Endothelial cell of umbilical vein (primary cell): ENCODE measurements around the gene DIAPH2. TPM values are rescaled to one million over a fixed set of nuclear protein-coding genes. Genes with fewer than 3 reads are reported as not detected.

Source experiments
- BruUV-seq: library from RNA; stranded (reverse); fragments of 400-500 nt; replicated peaks from 2 replicates; lab custom pipeline; 2021; lab: Mats Ljungman, UMichigan
- CTCF ChIA-PET: fragments of 300-600, 350-600 bp; sonication (Branson Sonifier 250); formaldehyde crosslinking; loops from one replicate; lab custom pipeline; 2021; ENCODE audit warnings: antibody characterized with exemption, inconsistent platforms; lab: Charles Lee
- POLR2A ChIA-PET: fragments of 300-600, 350-600 bp; sonication (Branson Sonifier 250); formaldehyde crosslinking; loops from one replicate; lab custom pipeline; 2021; ENCODE audit warnings: antibody characterized with exemption, inconsistent platforms; lab: Charles Lee
- DNase-seq: peaks from one replicate; pipeline ENCODE4 v3.0.0-alpha.2; 2011; ENCODE audit warnings: low read depth, low spot score
- FAIRE-seq: peaks from 2 replicates; lab custom pipeline; 2011; peaks lifted over from hg19 to GRCh38; lab: Jason Lieb, UNC
- H2AFZ ChIP-seq: 2 replicates; pipeline ENCODE4 v1.6.0; 2012; ENCODE audit warnings: low read depth, low read length, control low read depth, inconsistent platforms
- H3K27ac ChIP-seq: 2 replicates; pipeline ENCODE4 v1.5.1; 2011; ENCODE audit warnings: low read depth, mild to moderate bottlenecking, control low read depth, low read length, moderate library complexity; ENCODE audit not compliant: insufficient read depth
- H3K27me3 ChIP-seq, 2 experiments: 2 replicates each; pipeline versions ENCODE4 v1.6.0 to v1.6.1; 2011; ENCODE audit warnings: low read length in 2 of 2, mixed read lengths in 1 of 2; ENCODE audit not compliant: control insufficient read depth in 2 of 2, insufficient read depth in 2 of 2
- H3K36me3 ChIP-seq, 2 experiments: 2 replicates in 1 of 2; 3 replicates in 1 of 2; pipeline ENCODE4 v1.5.1; 2011; ENCODE audit warnings: low read length in 2 of 2, mild to moderate bottlenecking in 1 of 2, moderate library complexity in 1 of 2; ENCODE audit not compliant: control insufficient read depth in 2 of 2, insufficient read depth in 2 of 2; ENCODE audit errors: extremely low read depth in 1 of 2
- H3K4me1 ChIP-seq: 3 replicates; pipeline ENCODE4 v1.5.1; 2011; ENCODE audit warnings: mild to moderate bottlenecking, low read length; ENCODE audit not compliant: control insufficient read depth, insufficient read depth; ENCODE audit errors: extremely low read depth
- H3K4me2 ChIP-seq: 2 replicates; pipeline ENCODE4 v1.6.1; 2011; ENCODE audit warnings: low read length, control low read depth, mixed read lengths; ENCODE audit not compliant: insufficient read depth
- H3K4me3 ChIP-seq, 3 experiments: fragments of 200-600 bp in 1 of 3; sonication (generic), shearing (Covaris generic) in 1 of 3; replicated peaks in 1 of 3; 2 replicates each; pipeline ENCODE4 v1.5.1; 2011 to 2016; ENCODE audit warnings: control low read depth in 3 of 3, low read length in 3 of 3, mild to moderate bottlenecking in 2 of 3, inconsistent platforms in 1 of 3, low read depth in 1 of 3, moderate library complexity in 1 of 3; ENCODE audit not compliant: insufficient read depth in 1 of 3
- H3K79me2 ChIP-seq: 2 replicates; pipeline ENCODE4 v1.6.0; 2012; ENCODE audit warnings: low read length, inconsistent platforms; ENCODE audit not compliant: control insufficient read depth, insufficient read depth
- H3K9ac ChIP-seq: replicated peaks from 2 replicates; pipeline ENCODE3; 2011; ENCODE audit warnings: low read length, control low read depth; ENCODE audit not compliant: insufficient read depth; ENCODE audit errors: extremely low read depth
- H3K9me1 ChIP-seq: replicated peaks from 3 replicates; pipeline ENCODE4 v1.6.0; 2011; ENCODE audit warnings: mild to moderate bottlenecking, low read length; ENCODE audit not compliant: control insufficient read depth, insufficient read depth; ENCODE audit errors: extremely low read depth
- H3K9me3 ChIP-seq: replicated peaks from 2 replicates; pipeline ENCODE4 v1.5.1; 2012; ENCODE audit warnings: low read length, inconsistent platforms; ENCODE audit not compliant: control insufficient read depth, insufficient read depth
- H4K20me1 ChIP-seq: replicated peaks from 2 replicates; pipeline ENCODE3; 2011; ENCODE audit warnings: mild to moderate bottlenecking, low read length; ENCODE audit not compliant: control insufficient read depth, insufficient read depth; ENCODE audit errors: extremely low read depth
- CTCF ChIP-seq, 2 donors: IDR thresholded peaks; 1 replicate in 1 of 2; 2 replicates in 1 of 2; pipeline ENCODE4 v1.5.1; 2011; ENCODE audit warnings: low read length in 2 of 2, mild to moderate bottlenecking in 2 of 2, moderate library complexity in 2 of 2, control low read depth in 1 of 2, inconsistent platforms in 1 of 2, low read depth in 1 of 2; ENCODE audit not compliant: insufficient read depth in 1 of 2; ENCODE audit errors: extremely low read depth in 1 of 2
- EZH2 ChIP-seq: IDR thresholded peaks from 2 replicates; pipeline ENCODE4 v1.6.1; 2012; ENCODE audit warnings: borderline replicate concordance, low read depth, mild to moderate bottlenecking, moderate library complexity, low read length, inconsistent platforms; ENCODE audit not compliant: severe bottlenecking
- FOS ChIP-seq: IDR thresholded peaks from 2 replicates; pipeline ENCODE4 v1.6.1; 2011; ENCODE audit warnings: mild to moderate bottlenecking, low read length, moderate library complexity, borderline replicate concordance; ENCODE audit not compliant: insufficient read depth
- GATA2 ChIP-seq: IDR thresholded peaks from 2 replicates; pipeline ENCODE4 v1.7.0; 2011; ENCODE audit warnings: low read depth, mild to moderate bottlenecking, moderate library complexity, mixed read lengths, low read length; ENCODE audit not compliant: insufficient read length, insufficient read depth
- JUN ChIP-seq: IDR thresholded peaks from 2 replicates; pipeline ENCODE4 v1.6.1; 2011; ENCODE audit warnings: borderline replicate concordance, low read depth; ENCODE audit not compliant: insufficient read length, insufficient read depth
- MYC ChIP-seq: IDR thresholded peaks from one replicate; pipeline ENCODE4 v1.6.1; 2011; ENCODE audit warnings: mild to moderate bottlenecking, low read depth, low read length
- POLR2A ChIP-seq: IDR thresholded peaks from 2 replicates; pipeline ENCODE4 v1.6.1; 2012; ENCODE audit warnings: low read depth, mild to moderate bottlenecking, control low read depth, low read length
- POLR2AphosphoS5 ChIP-seq: IDR thresholded peaks from 2 replicates; pipeline ENCODE4 v1.6.1; 2012; ENCODE audit warnings: low read depth, mild to moderate bottlenecking, control low read depth, low read length, moderate library complexity; ENCODE audit not compliant: insufficient read depth
- dilution Hi-C: fragments of 300-500 bp; cut with MboI; formaldehyde crosslinking; loops from one replicate; pipeline ENCODE4 v1.15.0; 2019; ENCODE audit warnings: low sequenced_read_pairs; ENCODE audit not compliant: extremely low pct_ligation_motif_present
- intact Hi-C: fragments of 100-400 bp; cut with micrococcal nuclease; formaldehyde crosslinking; loops from one replicate; pipeline ENCODE4 v1.10.0; 2022
- polyA plus RNA-seq, 4 experiments: library from polyadenylated mRNA; depleted of rRNA in 3 of 4; stranded (reverse) in 3 of 4; unstranded in 1 of 4; fragments of >200 nt; gene quantifications; 2 replicates each; pipeline versions ENCODE4 v1.2.1 to v1.2.3, GENCODE V29; 2011 to 2012; ENCODE audit warnings: missing spikeins in 1 of 4
- total RNA-seq: library from RNA; stranded (reverse); gene quantifications from 2 replicates; pipeline ENCODE4 v1.2.3, GENCODE V29; 2021
- TF ChIP-seq, protein P1 (sequence below): IDR thresholded peaks from 2 replicates; pipeline ENCODE4 v1.6.1; 2011; ENCODE audit not compliant: insufficient read depth, insufficient read length

DIAPH2 gene
- total and polyA plus RNA-seq, 2 donors (not counting 3 experiments of a cell fraction or from before 2014, with no cell fraction given) = 3.0 to 30.0 TPM

DNA sequence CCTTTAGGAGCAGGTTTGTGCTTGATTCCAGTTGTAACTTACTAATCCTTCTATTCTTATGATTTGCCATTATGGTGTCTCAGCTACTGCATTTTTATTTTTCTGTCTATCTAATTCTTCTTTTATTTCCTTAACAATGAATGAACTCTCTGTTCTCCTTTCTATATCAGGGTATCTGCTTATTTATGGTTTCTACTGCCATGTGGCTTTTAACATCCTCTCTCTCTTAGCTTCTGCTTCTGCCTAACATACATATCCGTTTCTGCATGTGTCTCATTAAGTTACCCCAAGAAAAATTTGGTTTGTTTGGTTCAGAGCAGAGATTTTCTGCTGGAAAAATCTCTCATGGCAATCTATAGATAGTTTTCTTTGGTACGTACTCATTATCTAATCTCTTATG, 813.5 kb downstream of the DIAPH2 start:
- H3K79me2 ChIP-seq = no peaks in the 10 kb centered on the region
- no peaks in the 10 kb centered on the region for H3K36me3 ChIP-seq
- H3K4me2 ChIP-seq = no peak overlapping the region
- no peak for FAIRE-seq
- H3K27me3 ChIP-seq = no peaks in the 10 kb centered on the region
- intact Hi-C loops (no loop called here), dilution Hi-C loops (no loop called here)
- no peak overlapping the region for H2AFZ ChIP-seq
- TF ChIP-seq FOS = no peak
- no peak for TF ChIP-seq POLR2AphosphoS5
- no peak for TF ChIP-seq POLR2A
- no peak for TF ChIP-seq MYC
- TF ChIP-seq GATA2 = no peak
- ChIA-PET CTCF (no interaction called here), POLR2A (no interaction called here)
- H3K9me3 ChIP-seq = no peaks in the 10 kb centered on the region
- H3K4me3 ChIP-seq = no peak overlapping the region
- no peaks in the 10 kb centered on the region for H4K20me1 ChIP-seq
- H3K9ac ChIP-seq = no peak overlapping the region
- DNase-seq = no peak
- no peaks in the 10 kb centered on the region for H3K9me1 ChIP-seq
- no peaks in the 10 kb centered on the region for H3K4me1 ChIP-seq
- no peak overlapping the region for H3K27ac ChIP-seq
- no TSS peak for BruUV-seq

DNA sequence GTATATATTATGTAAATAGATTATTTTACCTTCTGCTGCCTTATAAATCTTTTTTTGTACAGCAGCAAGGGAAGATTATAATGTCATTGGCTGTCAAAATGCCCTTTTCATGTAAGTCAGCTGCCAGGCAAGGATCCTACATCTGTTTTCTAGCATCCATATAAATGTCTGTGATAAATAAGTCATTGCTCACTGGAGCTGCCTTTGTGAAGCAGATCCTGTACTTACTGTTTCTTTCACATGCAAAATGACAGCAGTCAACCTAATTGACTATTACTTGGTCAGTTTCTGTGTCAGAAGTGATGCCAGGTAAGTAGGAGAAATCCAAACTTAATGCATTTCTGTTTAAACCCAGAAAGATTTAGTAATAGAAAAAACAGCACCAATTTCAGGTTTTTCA, 819.8 kb downstream of the DIAPH2 start:
- H4K20me1 ChIP-seq = no peaks in the 10 kb centered on the region
- DNase-seq (no peak), FAIRE-seq (no peak)
- no peaks in the 10 kb centered on the region for H3K36me3 ChIP-seq
- no peak overlapping the region for H3K27ac ChIP-seq
- no peak overlapping the region for H2AFZ ChIP-seq
- no peaks in the 10 kb centered on the region for H3K79me2 ChIP-seq
- H3K27me3 ChIP-seq = no peaks in the 10 kb centered on the region
- H3K4me2 ChIP-seq = no peak overlapping the region
- no peaks in the 10 kb centered on the region for H3K9me1 ChIP-seq
- no peak overlapping the region for H3K9ac ChIP-seq
- no peaks in the 10 kb centered on the region for H3K4me1 ChIP-seq
- CTCF ChIA-PET = no interaction called here
- BruUV-seq = no TSS peak
- dilution Hi-C loops = no loop called here
- intact Hi-C loops = no loop called here
- POLR2A ChIA-PET = no interaction called here
- H3K4me3 ChIP-seq = no peak overlapping the region
- TF ChIP-seq JUN (no peak), CTCF (IDR thresholded peaks at IDR 0.05; ENCODE audit: extremely low read depth in 1 of 2, insufficient read depth in 1 of 2, low read depth in 1 of 2, low read length in 2 of 2) (no peak), POLR2A (no peak), MYC (no peak), FOS (no peak), GATA2 (no peak), EZH2 (no peak), POLR2AphosphoS5 (no peak)
- TF ChIP-seq, protein P1, sequence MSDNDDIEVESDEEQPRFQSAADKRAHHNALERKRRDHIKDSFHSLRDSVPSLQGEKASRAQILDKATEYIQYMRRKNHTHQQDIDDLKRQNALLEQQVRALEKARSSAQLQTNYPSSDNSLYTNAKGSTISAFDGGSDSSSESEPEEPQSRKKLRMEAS = no peak
- H3K9me3 ChIP-seq = no peaks in the 10 kb centered on the region
